Endothelial cell of umbilical vein (primary cell): Measurements from ENCODE around the gene PTPRT. TPM values are rescaled to one million over a fixed set of nuclear protein-coding genes. Genes with fewer than 3 reads are reported as not detected.

Experiments used
- BruUV-seq: library from RNA; stranded (reverse); fragments of 400-500 nt; replicated peaks from 2 replicates; lab custom pipeline; 2021; lab: Mats Ljungman, UMichigan
- CTCF ChIA-PET: fragments of 300-600, 350-600 bp; sonication (Branson Sonifier 250); formaldehyde crosslinking; loops from one replicate; lab custom pipeline; 2021; ENCODE audit warnings: antibody characterized with exemption, inconsistent platforms; lab: Charles Lee
- POLR2A ChIA-PET: fragments of 300-600, 350-600 bp; sonication (Branson Sonifier 250); formaldehyde crosslinking; loops from one replicate; lab custom pipeline; 2021; ENCODE audit warnings: antibody characterized with exemption, inconsistent platforms; lab: Charles Lee
- DNase-seq: peaks from one replicate; pipeline ENCODE4 v3.0.0-alpha.2; 2011; ENCODE audit warnings: low read depth, low spot score
- FAIRE-seq: peaks from 2 replicates; lab custom pipeline; 2011; peaks lifted over from hg19 to GRCh38; lab: Jason Lieb, UNC
- H2AFZ ChIP-seq: 2 replicates; pipeline ENCODE4 v1.6.0; 2012; ENCODE audit warnings: low read depth, low read length, control low read depth, inconsistent platforms
- H3K27ac ChIP-seq: 2 replicates; pipeline ENCODE4 v1.5.1; 2011; ENCODE audit warnings: low read depth, mild to moderate bottlenecking, control low read depth, low read length, moderate library complexity; ENCODE audit not compliant: insufficient read depth
- H3K27me3 ChIP-seq, 2 experiments: 2 replicates each; pipeline versions ENCODE4 v1.6.0 to v1.6.1; 2011; ENCODE audit warnings: low read length in 2 of 2, mixed read lengths in 1 of 2; ENCODE audit not compliant: control insufficient read depth in 2 of 2, insufficient read depth in 2 of 2
- H3K36me3 ChIP-seq, 2 experiments: 2 replicates in 1 of 2; 3 replicates in 1 of 2; pipeline ENCODE4 v1.5.1; 2011; ENCODE audit warnings: low read length in 2 of 2, mild to moderate bottlenecking in 1 of 2, moderate library complexity in 1 of 2; ENCODE audit not compliant: control insufficient read depth in 2 of 2, insufficient read depth in 2 of 2; ENCODE audit errors: extremely low read depth in 1 of 2
- H3K4me1 ChIP-seq: 3 replicates; pipeline ENCODE4 v1.5.1; 2011; ENCODE audit warnings: mild to moderate bottlenecking, low read length; ENCODE audit not compliant: control insufficient read depth, insufficient read depth; ENCODE audit errors: extremely low read depth
- H3K4me2 ChIP-seq: 2 replicates; pipeline ENCODE4 v1.6.1; 2011; ENCODE audit warnings: low read length, control low read depth, mixed read lengths; ENCODE audit not compliant: insufficient read depth
- H3K4me3 ChIP-seq, 3 experiments: fragments of 200-600 bp in 1 of 3; sonication (generic), shearing (Covaris generic) in 1 of 3; replicated peaks in 1 of 3; 2 replicates each; pipeline ENCODE4 v1.5.1; 2011 to 2016; ENCODE audit warnings: control low read depth in 3 of 3, low read length in 3 of 3, mild to moderate bottlenecking in 2 of 3, inconsistent platforms in 1 of 3, low read depth in 1 of 3, moderate library complexity in 1 of 3; ENCODE audit not compliant: insufficient read depth in 1 of 3
- H3K79me2 ChIP-seq: 2 replicates; pipeline ENCODE4 v1.6.0; 2012; ENCODE audit warnings: low read length, inconsistent platforms; ENCODE audit not compliant: control insufficient read depth, insufficient read depth
- H3K9ac ChIP-seq: replicated peaks from 2 replicates; pipeline ENCODE3; 2011; ENCODE audit warnings: low read length, control low read depth; ENCODE audit not compliant: insufficient read depth; ENCODE audit errors: extremely low read depth
- H3K9me1 ChIP-seq: replicated peaks from 3 replicates; pipeline ENCODE4 v1.6.0; 2011; ENCODE audit warnings: mild to moderate bottlenecking, low read length; ENCODE audit not compliant: control insufficient read depth, insufficient read depth; ENCODE audit errors: extremely low read depth
- H3K9me3 ChIP-seq: replicated peaks from 2 replicates; pipeline ENCODE4 v1.5.1; 2012; ENCODE audit warnings: low read length, inconsistent platforms; ENCODE audit not compliant: control insufficient read depth, insufficient read depth
- H4K20me1 ChIP-seq: replicated peaks from 2 replicates; pipeline ENCODE3; 2011; ENCODE audit warnings: mild to moderate bottlenecking, low read length; ENCODE audit not compliant: control insufficient read depth, insufficient read depth; ENCODE audit errors: extremely low read depth
- CTCF ChIP-seq, 2 donors: IDR thresholded peaks; 1 replicate in 1 of 2; 2 replicates in 1 of 2; pipeline ENCODE4 v1.5.1; 2011; ENCODE audit warnings: low read length in 2 of 2, mild to moderate bottlenecking in 2 of 2, moderate library complexity in 2 of 2, control low read depth in 1 of 2, inconsistent platforms in 1 of 2, low read depth in 1 of 2; ENCODE audit not compliant: insufficient read depth in 1 of 2; ENCODE audit errors: extremely low read depth in 1 of 2
- EZH2 ChIP-seq: IDR thresholded peaks from 2 replicates; pipeline ENCODE4 v1.6.1; 2012; ENCODE audit warnings: borderline replicate concordance, low read depth, mild to moderate bottlenecking, moderate library complexity, low read length, inconsistent platforms; ENCODE audit not compliant: severe bottlenecking
- FOS ChIP-seq: IDR thresholded peaks from 2 replicates; pipeline ENCODE4 v1.6.1; 2011; ENCODE audit warnings: mild to moderate bottlenecking, low read length, moderate library complexity, borderline replicate concordance; ENCODE audit not compliant: insufficient read depth
- GATA2 ChIP-seq: IDR thresholded peaks from 2 replicates; pipeline ENCODE4 v1.7.0; 2011; ENCODE audit warnings: low read depth, mild to moderate bottlenecking, moderate library complexity, mixed read lengths, low read length; ENCODE audit not compliant: insufficient read length, insufficient read depth
- JUN ChIP-seq: IDR thresholded peaks from 2 replicates; pipeline ENCODE4 v1.6.1; 2011; ENCODE audit warnings: borderline replicate concordance, low read depth; ENCODE audit not compliant: insufficient read length, insufficient read depth
- MAX ChIP-seq: IDR thresholded peaks from 2 replicates; pipeline ENCODE4 v1.6.1; 2011; ENCODE audit not compliant: insufficient read depth, insufficient read length
- MYC ChIP-seq: IDR thresholded peaks from one replicate; pipeline ENCODE4 v1.6.1; 2011; ENCODE audit warnings: mild to moderate bottlenecking, low read depth, low read length
- POLR2A ChIP-seq: IDR thresholded peaks from 2 replicates; pipeline ENCODE4 v1.6.1; 2012; ENCODE audit warnings: low read depth, mild to moderate bottlenecking, control low read depth, low read length
- POLR2AphosphoS5 ChIP-seq: IDR thresholded peaks from 2 replicates; pipeline ENCODE4 v1.6.1; 2012; ENCODE audit warnings: low read depth, mild to moderate bottlenecking, control low read depth, low read length, moderate library complexity; ENCODE audit not compliant: insufficient read depth
- dilution Hi-C: fragments of 300-500 bp; cut with MboI; formaldehyde crosslinking; loops from one replicate; pipeline ENCODE4 v1.15.0; 2019; ENCODE audit warnings: low sequenced_read_pairs; ENCODE audit not compliant: extremely low pct_ligation_motif_present
- intact Hi-C: fragments of 100-400 bp; cut with micrococcal nuclease; formaldehyde crosslinking; loops from one replicate; pipeline ENCODE4 v1.10.0; 2022
- polyA plus RNA-seq, 4 experiments: library from polyadenylated mRNA; depleted of rRNA in 3 of 4; stranded (reverse) in 3 of 4; unstranded in 1 of 4; fragments of >200 nt; gene quantifications; 2 replicates each; pipeline versions ENCODE4 v1.2.1 to v1.2.3, GENCODE V29; 2011 to 2012; ENCODE audit warnings: missing spikeins in 1 of 4
- total RNA-seq: library from RNA; stranded (reverse); gene quantifications from 2 replicates; pipeline ENCODE4 v1.2.3, GENCODE V29; 2021

The PTPRT gene
- total and polyA plus RNA-seq, 2 donors (not counting 3 experiments of a cell fraction or from before 2014, with no cell fraction given): not detected

- ChIA-PET CTCF (no interaction called here), POLR2A (no interaction called here)
- Histone ChIP-seq H3K79me2 (no peaks in the 10 kb centered on the region), H3K4me3 (no peak overlapping the region), H3K4me1 (no peaks in the 10 kb centered on the region), H3K27ac (no peak overlapping the region), H3K27me3 (no peaks in the 10 kb centered on the region), H3K36me3 (no peaks in the 10 kb centered on the region), H2AFZ (no peak overlapping the region), H3K9me3 (peaks cover 7% of the 10 kb centered on the region), H3K9ac (no peak overlapping the region), H3K4me2 (no peak overlapping the region), H3K9me1 (no peaks in the 10 kb centered on the region), H4K20me1 (no peaks in the 10 kb centered on the region)
- FAIRE-seq (no peak), DNase-seq (no peak)
- intact Hi-C loops: no loop called here
- no TSS peak for BruUV-seq
- dilution Hi-C loops: no loop called here
- TF ChIP-seq MAX (no peak), CTCF (IDR thresholded peaks at IDR 0.05; ENCODE audit: extremely low read depth in 1 of 2, insufficient read depth in 1 of 2, low read depth in 1 of 2, low read length in 2 of 2) (no peak), EZH2 (no peak), MYC (no peak), GATA2 (no peak), JUN (no peak), POLR2A (no peak), FOS (no peak), POLR2AphosphoS5 (no peak)
Observed at GRCh38 chr20:42429761-42430458, 759.8 kb downstream of the PTPRT start.
